H1 (cell line): ENCODE results near the gene SRMS. TPM values are rescaled to one million over a fixed set of nuclear protein-coding genes. Genes with fewer than 3 reads are reported as not detected.

Source experiments
- BCL11A ChIP-seq, 2 experiments: IDR thresholded peaks; one replicate each; pipeline ENCODE4 v1.6.1; 2011; ENCODE audit warnings: low read depth in 2 of 2, low read length in 2 of 2, mild to moderate bottlenecking in 2 of 2
- SIN3A ChIP-seq, 2 experiments: IDR thresholded peaks in 1 of 2; conservative IDR thresholded peaks in 1 of 2; 2 replicates each; pipeline ENCODE4 v1.6.1; 2011 to 2012; ENCODE audit warnings: low read length in 2 of 2, improper control_type of control experiment in 1 of 2, low read depth in 1 of 2, mild to moderate bottlenecking in 1 of 2
- SRF ChIP-seq: IDR thresholded peaks from 2 replicates; pipeline ENCODE4 v1.6.1; 2011; ENCODE audit warnings: mild to moderate bottlenecking, low read depth, low read length, moderate library complexity
- polyA plus RNA-seq, 7 experiments: library from polyadenylated mRNA; depleted of rRNA in 3 of 7; stranded (reverse) in 5 of 7; unstranded in 2 of 7; fragments of >200 nt in 5 of 7; fragments of 200-250 nt in 2 of 7; gene quantifications; 1 replicate in 5 of 7; 2 replicates in 1 of 7; 4 replicates in 1 of 7; pipeline versions ENCODE4 v1.2.1 to v1.2.3, GENCODE V29; 2011 to 2013; ENCODE audit warnings: missing spikeins in 2 of 7, mixed read lengths in 2 of 7
- total RNA-seq: library from RNA; stranded (reverse); fragmentation: NEBNext Ultra II Directional; extraction: Animal tissue kit (Norgen Biotek cat#: 25700); gene quantifications from 2 replicates; pipeline ENCODE4 v1.2.1, GENCODE V29; 2021

The SRMS gene
- total and polyA plus RNA-seq, 2 of the 8 experiments (the other 6 are each of a cell fraction or from before 2014, with no cell fraction given), result 0.39 to 0.76 TPM

- TF ChIP-seq SIN3A (conservative IDR thresholded peaks at IDR 0.05 in 1 of 2, IDR thresholded peaks at IDR 0.05 in 1 of 2; ENCODE audit: low read depth in 1 of 2, low read length in 2 of 2), result no peak
- no peak for TF ChIP-seq SRF
- no peak for TF ChIP-seq BCL11A (IDR thresholded peaks at IDR 0.05; ENCODE audit: low read depth in 2 of 2, low read length in 2 of 2)
Observed at GRCh38 chr20:63534427-63534830, 13.1 kb downstream of the SRMS start (continued).
